Skin of body (tissue), 2 donors: ENCODE data around the gene ASAP3. TPM values are rescaled to one million over a fixed set of nuclear protein-coding genes. Genes with fewer than 3 reads are reported as not detected.
A peak's percentile ranks its signal among the peaks of the same experiment; 100 is the strongest.

Experiments used
- DNase-seq: peaks from one replicate; lab custom pipeline; 2025; lab: John Stamatoyannopoulos, UW
- total RNA-seq: library from RNA; depleted of rRNA; stranded (reverse); fragments of >200 nt; gene quantifications from one replicate; pipeline ENCODE4 v1.2.3, GENCODE V29; 2014

Gene ASAP3
- total RNA-seq, 1 donor from 2014 or later = 46.0 TPM

- DNase-seq = no peak
Observed at GRCh38 chr1:23424293-23425192, 59.4 kb downstream of the ASAP3 start, which contains the start of gene TCEA3. Gene TCEA3 (minus strand): TSS chr1:23424748. CDS start chr1:23424633, 115 bp downstream.

- DNase-seq = peak; percentile 52
Observed at GRCh38 chr1:23423415-23424292, 60.3 kb downstream of the ASAP3 start.

GRCh38 chr1:23422941-23423340 is 61.0 kb downstream of the ASAP3 start:
- DNase-seq = peak; percentile 37

- DNase-seq = peak; percentile 92
Observed at GRCh38 chr1:23422241-23422877, 61.6 kb downstream of the ASAP3 start.

GRCh38 chr1:23421753-23422240 is 62.2 kb downstream of the ASAP3 start:
- DNase-seq = peak; percentile 92

GRCh38 chr1:23421343-23421742 is 62.6 kb downstream of the ASAP3 start:
- DNase-seq = no peak

GRCh38 chr1:23420778-23421177 is 63.2 kb downstream of the ASAP3 start:
- no peak for DNase-seq

GRCh38 chr1:23419180-23419579 is 64.8 kb downstream of the ASAP3 start:
- DNase-seq = no peak

- peak; percentile 67 for DNase-seq
Observed at GRCh38 chr1:23417570-23417969, 66.4 kb downstream of the ASAP3 start.

GRCh38 chr1:23416964-23417363 is 67.0 kb downstream of the ASAP3 start:
- DNase-seq = no peak

- DNase-seq = peak; percentile 51
Observed at GRCh38 chr1:23408797-23409290, 75.1 kb downstream of the ASAP3 start.

GRCh38 chr1:23407016-23407630 is 76.9 kb downstream of the ASAP3 start:
- no peak for DNase-seq

- no peak for DNase-seq
Observed at GRCh38 chr1:23405946-23406345, 78.0 kb downstream of the ASAP3 start.

GRCh38 chr1:23403735-23404486 is 80.1 kb downstream of the ASAP3 start:
- peak; percentile 72 for DNase-seq

GRCh38 chr1:23403355-23403734 is 80.6 kb downstream of the ASAP3 start:
- DNase-seq = no peak

- no peak for DNase-seq
Observed at GRCh38 chr1:23403038-23403336, 81.0 kb downstream of the ASAP3 start.

GRCh38 chr1:23402286-23403037 is 81.5 kb downstream of the ASAP3 start:
- DNase-seq = no peak

GRCh38 chr1:23401313-23401712 is 82.7 kb downstream of the ASAP3 start:
- DNase-seq = no peak

GRCh38 chr1:23400324-23401114 is 83.5 kb downstream of the ASAP3 start:
- DNase-seq = no peak
